Fibroblast of lung (primary cell): ENCODE results near the gene TIMM50. TPM values are rescaled to one million over a fixed set of nuclear protein-coding genes. Genes with fewer than 3 reads are reported as not detected.

Experiments used
- DNase-seq, 2 donors: peaks; one replicate each; pipeline versions ENCODE4 v3.0.0 to v3.0.0-alpha.2; 2010; ENCODE audit warnings: low read depth in 2 of 2
- H2AFZ ChIP-seq: 2 replicates; pipeline ENCODE4 v1.5.1; 2012; ENCODE audit warnings: low read length, control low read depth, inconsistent platforms
- H3K27ac ChIP-seq: 2 replicates; pipeline ENCODE4 v1.5.1; 2011; ENCODE audit warnings: low read length, control low read depth; ENCODE audit not compliant: insufficient read depth
- H3K27me3 ChIP-seq: 2 replicates; pipeline ENCODE4 v1.5.1; 2011; ENCODE audit warnings: mild to moderate bottlenecking, low read length; ENCODE audit not compliant: control insufficient read depth, insufficient read depth
- H3K36me3 ChIP-seq: 2 replicates; pipeline ENCODE4 v1.5.1; 2011; ENCODE audit warnings: low read length; ENCODE audit not compliant: control insufficient read depth, insufficient read depth
- H3K4me1 ChIP-seq: 2 replicates; pipeline ENCODE4 v1.5.1; 2011; ENCODE audit warnings: low read length; ENCODE audit not compliant: control insufficient read depth, insufficient read depth; ENCODE audit errors: extremely low read depth
- H3K4me2 ChIP-seq: 2 replicates; pipeline ENCODE4 v1.5.1; 2011; ENCODE audit warnings: low read length, control low read depth; ENCODE audit not compliant: insufficient read depth; ENCODE audit errors: extremely low read depth
- H3K4me3 ChIP-seq, 4 experiments: fragments of 200-600 bp in 1 of 4; sonication (generic) in 1 of 4; replicated peaks in 1 of 4; 2 replicates each; pipeline ENCODE4 v1.5.1; 2011 to 2016; ENCODE audit warnings: low read length in 4 of 4, low read depth in 3 of 4, mild to moderate bottlenecking in 3 of 4, control low read depth in 2 of 4, inconsistent platforms in 1 of 4, mixed read lengths in 1 of 4; ENCODE audit not compliant: insufficient read depth in 1 of 4; ENCODE audit errors: control extremely low read depth in 1 of 4
- H3K79me2 ChIP-seq: 2 replicates; pipeline ENCODE4 v1.5.1; 2012; ENCODE audit warnings: mild to moderate bottlenecking, low read length, inconsistent platforms; ENCODE audit not compliant: control insufficient read depth, insufficient read depth
- H3K9ac ChIP-seq: 2 replicates; pipeline ENCODE4 v1.5.1; 2011; ENCODE audit warnings: mild to moderate bottlenecking, low read length, control low read depth; ENCODE audit not compliant: insufficient read depth
- H3K9me3 ChIP-seq: 2 replicates; pipeline ENCODE4 v1.5.1; 2012; ENCODE audit warnings: low read depth, low read length; ENCODE audit not compliant: control insufficient read depth, insufficient read depth
- H4K20me1 ChIP-seq: 2 replicates; pipeline ENCODE4 v1.5.1; 2011; ENCODE audit warnings: low read length; ENCODE audit not compliant: control insufficient read depth, insufficient read depth; ENCODE audit errors: extremely low read depth
- EZH2 ChIP-seq: IDR thresholded peaks from 2 replicates; pipeline ENCODE4 v1.5.1; 2012; ENCODE audit warnings: low read length, control low read depth, mild to moderate bottlenecking; ENCODE audit errors: missing control alignments
- polyA plus RNA-seq, 2 donors: library from polyadenylated mRNA; depleted of rRNA in 1 of 2; stranded (reverse) in 1 of 2; unstranded in 1 of 2; fragments of >200 nt; gene quantifications; 2 replicates each; pipeline ENCODE4 v1.2.1, GENCODE V29; 2011 to 2012; ENCODE audit warnings: missing spikeins in 1 of 2
- total RNA-seq: library from RNA; depleted of rRNA; stranded (reverse); fragments of >200 nt; gene quantifications from 2 replicates; pipeline ENCODE4 v1.2.1, GENCODE V29; 2014
- TF ChIP-seq, protein P1 (sequence below), 2 donors: IDR thresholded peaks in 1 of 2; conservative IDR thresholded peaks in 1 of 2; 1 replicate in 1 of 2; 2 replicates in 1 of 2; pipeline ENCODE4 v1.5.1; 2011 to 2012; ENCODE audit warnings: low read length in 2 of 2, control low read depth in 1 of 2, inconsistent platforms in 1 of 2, low read depth in 1 of 2, mild to moderate bottlenecking in 1 of 2

TIMM50 gene
- total and polyA plus RNA-seq, 2 donors (not counting 1 experiment from before 2014, with no cell fraction given) = 43.5 to 45.7 TPM

DNA sequence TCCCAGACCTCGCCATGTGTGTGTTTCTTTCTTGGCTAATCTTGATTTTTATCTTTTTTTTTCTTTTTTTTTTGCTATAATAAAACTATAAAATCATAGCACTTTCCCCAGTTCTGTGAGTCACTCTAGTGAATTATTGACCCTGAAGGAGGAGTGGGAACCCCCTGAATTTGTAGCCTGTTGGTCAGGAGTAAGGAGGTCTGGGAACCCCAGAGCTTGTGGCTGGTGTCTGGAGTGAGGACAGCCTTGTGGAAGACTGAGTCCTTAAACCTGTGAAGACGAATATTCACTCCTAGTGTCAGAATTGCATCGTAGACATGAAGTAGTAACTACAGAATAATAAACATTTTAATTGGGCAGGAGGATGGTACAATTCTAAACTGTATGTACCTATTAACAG, 44.6 kb downstream of the TIMM50 start:
- no peak for DNase-seq
- no peak overlapping the region for H3K27ac ChIP-seq
- H3K27me3 ChIP-seq = no peaks in the 10 kb centered on the region
- H3K4me2 ChIP-seq = no peak overlapping the region
- H3K4me3 ChIP-seq = no peak overlapping the region
- no peaks in the 10 kb centered on the region for H4K20me1 ChIP-seq
- H2AFZ ChIP-seq = no peak overlapping the region
- no peaks in the 10 kb centered on the region for H3K9me3 ChIP-seq
- no peaks in the 10 kb centered on the region for H3K36me3 ChIP-seq
- no peaks in the 10 kb centered on the region for H3K4me1 ChIP-seq
- TF ChIP-seq, protein P1, sequence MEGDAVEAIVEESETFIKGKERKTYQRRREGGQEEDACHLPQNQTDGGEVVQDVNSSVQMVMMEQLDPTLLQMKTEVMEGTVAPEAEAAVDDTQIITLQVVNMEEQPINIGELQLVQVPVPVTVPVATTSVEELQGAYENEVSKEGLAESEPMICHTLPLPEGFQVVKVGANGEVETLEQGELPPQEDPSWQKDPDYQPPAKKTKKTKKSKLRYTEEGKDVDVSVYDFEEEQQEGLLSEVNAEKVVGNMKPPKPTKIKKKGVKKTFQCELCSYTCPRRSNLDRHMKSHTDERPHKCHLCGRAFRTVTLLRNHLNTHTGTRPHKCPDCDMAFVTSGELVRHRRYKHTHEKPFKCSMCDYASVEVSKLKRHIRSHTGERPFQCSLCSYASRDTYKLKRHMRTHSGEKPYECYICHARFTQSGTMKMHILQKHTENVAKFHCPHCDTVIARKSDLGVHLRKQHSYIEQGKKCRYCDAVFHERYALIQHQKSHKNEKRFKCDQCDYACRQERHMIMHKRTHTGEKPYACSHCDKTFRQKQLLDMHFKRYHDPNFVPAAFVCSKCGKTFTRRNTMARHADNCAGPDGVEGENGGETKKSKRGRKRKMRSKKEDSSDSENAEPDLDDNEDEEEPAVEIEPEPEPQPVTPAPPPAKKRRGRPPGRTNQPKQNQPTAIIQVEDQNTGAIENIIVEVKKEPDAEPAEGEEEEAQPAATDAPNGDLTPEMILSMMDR (conservative IDR thresholded peaks at IDR 0.05 in 1 of 2, IDR thresholded peaks at IDR 0.05 in 1 of 2; ENCODE audit: low read depth in 1 of 2, low read length in 2 of 2) = no peak
- TF ChIP-seq EZH2 = no peak
- H3K9ac ChIP-seq = no peak overlapping the region
- H3K79me2 ChIP-seq = no peaks in the 10 kb centered on the region

DNA sequence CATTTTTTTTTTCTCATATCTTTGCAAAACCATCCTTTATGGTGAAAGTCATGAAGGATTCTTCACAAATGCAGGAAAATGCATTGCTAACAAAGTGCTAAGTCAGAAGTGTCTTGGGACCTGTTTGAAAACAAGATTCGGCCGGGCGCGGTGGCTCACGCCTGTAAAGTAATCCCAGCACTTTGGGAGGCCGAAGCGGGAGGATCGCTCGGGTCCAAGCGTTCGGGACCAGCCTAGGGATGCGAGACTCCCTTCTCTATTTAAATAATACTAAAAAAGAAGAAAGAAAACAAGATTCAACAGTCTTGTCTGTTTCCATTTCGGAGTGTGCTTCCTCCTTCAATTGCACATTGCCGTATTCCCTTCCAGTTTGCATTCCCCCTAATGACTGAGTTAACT, 51.2 kb downstream of the TIMM50 start:
- TF ChIP-seq, protein P1 (conservative IDR thresholded peaks at IDR 0.05 in 1 of 2, IDR thresholded peaks at IDR 0.05 in 1 of 2; ENCODE audit: low read depth in 1 of 2, low read length in 2 of 2) = no peak
- TF ChIP-seq EZH2 = no peak
- DNase-seq = no peak
- Histone ChIP-seq H3K36me3 (no peaks in the 10 kb centered on the region), H3K9me3 (no peaks in the 10 kb centered on the region), H3K4me3 (peak overlapping the region; percentile 85 to 95 (median 89)), H3K4me2 (peak overlapping the region; percentile 94), H4K20me1 (no peaks in the 10 kb centered on the region), H2AFZ (peak overlapping the region; percentile 72), H3K4me1 (peaks cover 2% of the 10 kb centered on the region), H3K9ac (peak overlapping the region; percentile 77), H3K27me3 (no peaks in the 10 kb centered on the region), H3K79me2 (peaks cover 17% of the 10 kb centered on the region), H3K27ac (peak overlapping the region; percentile 77)

DNA sequence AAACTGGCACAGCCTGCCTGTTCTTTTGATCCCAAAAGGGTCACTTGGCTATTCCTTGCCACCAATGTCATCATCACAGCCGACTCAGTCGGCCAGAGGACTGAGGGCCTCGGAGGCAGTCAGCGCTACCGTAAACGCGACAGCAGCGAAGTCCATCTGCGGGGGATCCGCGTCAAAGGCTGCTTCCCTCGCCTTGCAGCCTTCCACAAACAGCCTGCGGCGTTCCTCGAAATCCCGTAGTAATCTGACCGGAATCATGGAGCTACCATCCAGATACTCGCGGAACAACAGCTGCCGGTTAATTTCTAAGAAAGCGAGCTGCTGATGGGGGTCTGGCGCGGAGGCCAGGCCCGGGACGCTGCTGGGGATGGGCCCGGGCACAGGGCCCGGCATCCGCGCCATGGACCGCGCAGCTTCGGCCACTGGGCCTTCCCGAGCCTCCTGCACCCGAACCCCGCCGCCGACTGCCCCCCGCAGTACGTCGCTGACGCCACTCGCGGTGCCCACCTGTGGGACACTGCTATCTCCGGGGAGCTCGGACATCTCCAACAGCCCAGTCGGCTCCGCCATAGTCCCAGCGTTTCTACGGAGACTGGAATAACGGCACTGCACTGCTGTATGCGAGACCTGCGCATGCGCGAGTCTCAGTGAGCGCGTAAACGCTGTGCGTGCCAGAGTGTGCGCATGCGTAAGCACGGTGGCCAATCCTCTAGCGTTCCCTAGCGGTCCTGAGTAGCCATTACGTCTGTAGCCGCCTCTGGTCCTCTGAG, 51.8 kb downstream of the TIMM50 start, which contains the start of gene EID2B:
Gene EID2B (minus strand): TSS at position 620 of the 770 bp plus-strand sequence. CDS start 50 bp downstream, at position 570.
- H3K79me2 ChIP-seq = peaks cover 17% of the 10 kb centered on the region
- TF ChIP-seq, protein P1 (conservative IDR thresholded peaks at IDR 0.05 in 1 of 2, IDR thresholded peaks at IDR 0.05 in 1 of 2; ENCODE audit: low read depth in 1 of 2, low read length in 2 of 2) = peak; percentile 97
- TF ChIP-seq EZH2 = no peak

More for the DNA sequence above, 51.8 kb downstream of the TIMM50 start, which contains the start of gene EID2B:
- peak within 1 kb of the TSS; percentile 94 for H3K4me2 ChIP-seq
- H3K9ac ChIP-seq = peak within 1 kb of the TSS; percentile 77
- H3K4me3 ChIP-seq = peak within 1 kb of the TSS; percentile 85 to 95 (median 89)
- H3K27me3 ChIP-seq = no peaks in the 10 kb centered on the region
- H4K20me1 ChIP-seq = no peaks in the 10 kb centered on the region
- DNase-seq = peak; percentile 85 to 96
- H3K9me3 ChIP-seq = no peaks in the 10 kb centered on the region
- H3K27ac ChIP-seq = peak within 1 kb of the TSS; percentile 77
- H3K4me1 ChIP-seq = peaks cover 2% of the 10 kb centered on the region
- no peaks in the 10 kb centered on the region for H3K36me3 ChIP-seq
- H2AFZ ChIP-seq = peak within 1 kb of the TSS; percentile 72
